Gastroesophageal sphincter (tissue), 4 donors: ENCODE results near the gene OXER1. TPM values are rescaled to one million over a fixed set of nuclear protein-coding genes. Genes with fewer than 3 reads are reported as not detected.

Experiments used
- ATAC-seq: fragments of 150-250 bp; one replicate; pipeline ENCODE4 v1.9.1; 2016; ENCODE audit warnings: mild to moderate bottlenecking, moderate library complexity
- H3K27ac ChIP-seq, 4 donors: fragments of 200-600 bp; sonication (generic) in 3 of 4; 1 replicate in 3 of 4; 2 replicates in 1 of 4; pipeline ENCODE4 v1.5.1; 2016 to 2019
- H3K27me3 ChIP-seq: fragments of 200-600 bp; sonication (generic); one replicate; pipeline ENCODE4 v1.5.1; 2019
- H3K36me3 ChIP-seq, 2 donors: fragments of 200-600 bp; sonication (generic); one replicate each; pipeline ENCODE4 v1.5.1; 2019; ENCODE audit warnings: control low read depth in 1 of 2
- H3K4me1 ChIP-seq, 3 donors: fragments of 200-600 bp; sonication (generic); 1 replicate in 2 of 3; 2 replicates in 1 of 3; pipeline ENCODE4 v1.5.1; 2016 to 2019; ENCODE audit warnings: control low read depth in 2 of 3
- H3K4me3 ChIP-seq, 2 donors: fragments of 200-600 bp; sonication (generic); one replicate each; pipeline ENCODE4 v1.5.1; 2019; ENCODE audit warnings: mild to moderate bottlenecking in 1 of 2, moderate library complexity in 1 of 2
- H3K9me3 ChIP-seq, 3 donors: fragments of 200-600 bp; sonication (generic); one replicate each; pipeline ENCODE4 v1.5.1; 2017 to 2019; ENCODE audit warnings: control low read depth in 2 of 3
- CTCF ChIP-seq, 4 experiments: fragments of 200-600 bp in 2 of 4; fragments of 450-650 bp in 2 of 4; sonication (generic) in 1 of 4; IDR thresholded peaks; one replicate each; pipeline ENCODE4 v1.5.1; 2017 to 2019; ENCODE audit warnings: antibody characterized with exemption in 4 of 4, mild to moderate bottlenecking in 2 of 4, moderate library complexity in 2 of 4
- EP300 ChIP-seq: sonication (generic); formaldehyde crosslinking; IDR thresholded peaks from one replicate; pipeline ENCODE4 v1.6.1; 2017; ENCODE audit warnings: antibody characterized with exemption, mild to moderate bottlenecking
- POLR2A ChIP-seq, 2 donors: fragments of 450-650 bp; IDR thresholded peaks; one replicate each; pipeline ENCODE4 v1.6.1; 2017; ENCODE audit warnings: antibody characterized with exemption in 2 of 2, mild to moderate bottlenecking in 2 of 2, moderate library complexity in 1 of 2
- POLR2AphosphoS5 ChIP-seq: sonication (generic); formaldehyde crosslinking; IDR thresholded peaks from one replicate; pipeline ENCODE4 v1.6.1; 2017; ENCODE audit warnings: antibody characterized with exemption
- whole genome bisulfite sequencing, 2 donors: methylation state at CpG; one replicate each; pipeline ENCODE4 v1.1.5; 2018; ENCODE audit warnings: low coverage in 1 of 2; 5-methylcytosine and 5-hydroxymethylcytosine counted together
- total RNA-seq, 4 donors: library from RNA; depleted of rRNA; stranded (reverse); fragments of >200 nt; gene quantifications; one replicate each; pipeline ENCODE4 v1.1.0, GENCODE V29; 2016

The OXER1 gene
- total RNA-seq, 4 donors from 2014 or later = 0.37 to 2.3 (median 1.2) TPM

DNA sequence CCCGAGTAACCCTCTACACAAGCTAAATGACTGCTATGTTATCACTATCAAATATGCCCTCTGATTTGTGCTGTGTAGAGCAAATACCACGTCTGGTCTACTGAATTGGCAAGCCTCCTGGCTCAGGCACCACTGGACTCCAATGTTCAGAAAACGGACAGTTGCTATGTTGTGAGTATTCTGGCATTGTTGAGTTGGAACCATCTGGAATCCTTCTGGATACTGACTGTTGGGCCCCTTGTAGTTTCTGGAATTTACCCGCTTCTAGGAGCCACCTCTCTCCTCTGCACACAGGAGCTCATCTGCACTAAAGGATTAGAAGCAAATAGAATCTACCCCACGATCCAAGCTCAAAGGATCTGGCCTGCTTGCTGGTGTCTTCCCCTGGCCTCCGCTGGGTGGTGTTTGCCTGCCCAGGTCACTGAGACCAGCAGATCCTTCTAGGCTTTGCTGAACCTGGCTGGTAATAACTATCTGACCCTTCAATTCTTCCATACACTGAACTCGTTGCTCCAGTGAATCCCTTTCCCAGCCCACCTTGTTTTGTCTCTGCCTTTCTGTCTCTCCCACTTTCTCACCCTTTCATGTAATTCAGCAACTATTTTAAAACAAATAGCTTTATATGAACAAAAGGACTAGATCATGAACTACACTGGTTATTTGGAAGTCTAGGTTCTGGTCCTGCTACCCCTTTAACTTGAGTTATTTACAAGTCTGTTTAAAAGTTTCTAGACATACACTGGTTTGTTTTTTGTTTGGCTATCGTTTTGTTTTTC lies 30.5 kb upstream of the OXER1 start:
- no peaks in the 10 kb centered on the region for H3K36me3 ChIP-seq
- H3K4me1 ChIP-seq = peaks cover 0 to 46% (median 8%) of the 10 kb centered on the region in 3 donors
- 57 to 74% methylated on average over 8 of the region's 8 CpGs for WGBS, 2 donors
- ATAC-seq = no peak
- no peak overlapping the region for H3K4me3 ChIP-seq
- H3K27me3 ChIP-seq = no peaks in the 10 kb centered on the region
- peak overlapping the region in 3 of 4 donors; percentile 42 to 92 (median 87) for H3K27ac ChIP-seq
- H3K9me3 ChIP-seq = no peaks in the 10 kb centered on the region
- TF ChIP-seq POLR2AphosphoS5 (no peak), CTCF (IDR thresholded peaks at IDR 0.05) (peak in 1 of 4 experiments; percentile 7)

DNA sequence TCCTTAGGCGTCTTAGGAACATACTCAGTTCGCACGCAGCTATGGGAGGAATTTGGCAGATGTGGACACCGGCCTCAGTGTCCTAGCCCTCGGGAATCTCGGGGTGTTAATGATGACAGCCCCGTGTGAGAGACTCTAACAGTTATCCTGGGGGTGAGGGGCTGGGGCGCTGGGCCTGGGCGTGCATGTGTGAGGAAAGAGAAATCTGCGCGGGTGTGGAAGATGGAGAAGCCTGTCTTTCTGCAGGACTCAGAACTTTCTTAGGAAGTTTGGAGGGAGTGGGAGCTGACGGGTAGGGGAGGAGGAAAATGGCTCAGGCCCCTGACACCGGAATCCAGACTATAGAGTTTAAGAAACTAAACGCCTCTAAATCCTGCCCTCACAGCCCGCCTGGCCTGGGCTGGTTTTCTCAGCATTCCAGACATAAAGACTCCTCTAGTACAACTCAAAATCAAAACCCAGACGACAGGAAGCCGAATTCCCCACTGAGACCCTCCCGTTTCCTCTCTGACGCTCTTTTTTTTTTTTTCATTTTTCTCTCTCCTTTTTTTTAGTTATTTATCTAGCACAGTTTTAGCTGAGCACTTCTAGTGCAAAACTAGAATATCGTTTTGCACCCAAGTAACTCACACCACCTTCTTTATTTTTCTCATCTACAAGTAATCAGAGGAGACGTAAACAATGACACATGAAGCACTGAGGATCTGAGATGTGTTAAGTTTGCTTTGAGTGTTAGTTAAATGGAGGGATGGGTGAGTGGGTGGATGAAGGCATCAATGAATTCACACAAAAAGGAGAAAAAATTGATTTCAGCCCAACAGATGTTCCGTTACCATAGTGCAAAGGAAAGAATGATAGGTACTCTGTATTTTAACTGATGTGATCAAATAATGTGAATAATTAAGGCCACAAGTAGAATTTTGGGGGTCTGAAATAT lies 29.7 kb upstream of the OXER1 start:
- peaks cover 0 to 46% (median 8%) of the 10 kb centered on the region in 3 donors for H3K4me1 ChIP-seq
- H3K4me3 ChIP-seq = peak overlapping the region; percentile 43 to 61
- WGBS, 2 donors = 27 to 41% methylated on average over 11 to 16 of the region's 22 CpGs
- no peaks in the 10 kb centered on the region for H3K27me3 ChIP-seq
- no peaks in the 10 kb centered on the region for H3K36me3 ChIP-seq
- peak overlapping the region; percentile 50 to 92 (median 87) for H3K27ac ChIP-seq
- H3K9me3 ChIP-seq = no peaks in the 10 kb centered on the region
- no peak for TF ChIP-seq CTCF (IDR thresholded peaks at IDR 0.05)
- TF ChIP-seq EP300 = no peak
- no peak for TF ChIP-seq POLR2AphosphoS5
- TF ChIP-seq POLR2A (IDR thresholded peaks at IDR 0.05) = no peak
- no peak for ATAC-seq

- Histone ChIP-seq H3K27me3 (no peaks in the 10 kb centered on the region), H3K36me3 (no peaks in the 10 kb centered on the region), H3K4me1 (peaks cover 0 to 46% (median 8%) of the 10 kb centered on the region in 3 donors), H3K9me3 (no peaks in the 10 kb centered on the region), H3K4me3 (peak within 1 kb of the TSS; percentile 43 to 61), H3K27ac (peak within 1 kb of the TSS; percentile 50 to 92 (median 87))
- 15% methylated on average over 4 of the region's 75 CpGs; no CpG with 5 or more reads in 1 of the 2 donors for WGBS, 2 donors
- TF ChIP-seq POLR2AphosphoS5 (peak; percentile 4), EP300 (no peak), CTCF (IDR thresholded peaks at IDR 0.05) (peak in 3 of 4 experiments; percentile 30 to 56 (median 38)), POLR2A (IDR thresholded peaks at IDR 0.05) (peak; percentile 44 to 61)
- peak; percentile 69 for ATAC-seq
Observed at GRCh38 chr2:42792583-42793333, 28.8 kb upstream of the OXER1 start, which contains the start of gene HAAO. HAAO (minus strand) TSS chr2:42792583; CDS start chr2:42792536, 47 bp downstream.

- Histone ChIP-seq H3K9me3 (no peaks in the 10 kb centered on the region), H3K27ac (peak overlapping the region; percentile 50 to 92 (median 87)), H3K27me3 (no peaks in the 10 kb centered on the region), H3K4me3 (peak overlapping the region; percentile 43 to 61), H3K36me3 (no peaks in the 10 kb centered on the region), H3K4me1 (peaks cover 0 to 46% (median 8%) of the 10 kb centered on the region in 3 donors)
- TF ChIP-seq CTCF (IDR thresholded peaks at IDR 0.05) = no peak
- no peak for TF ChIP-seq POLR2A (IDR thresholded peaks at IDR 0.05)
- no peak for TF ChIP-seq EP300
- no peak for TF ChIP-seq POLR2AphosphoS5
- WGBS, 2 donors = 25% methylated on average over 5 of the region's 18 CpGs; no CpG with 5 or more reads in 1 of the 2 donors
- peak; percentile 67 for ATAC-seq
Observed at GRCh38 chr2:42792087-42792582, 28.2 kb upstream of the OXER1 start.
